ENCODE data around the gene GCNT1.

The GCNT1 gene

GRCh38 chr9:76534026-76534425, 75.0 kb downstream of the GCNT1 start:
- DNase-seq (ENCODE audit: low read depth in 2 of 2), result no peak

- no peak for DNase-seq (ENCODE audit: low read depth in 2 of 2)
Measured at GRCh38 chr9:76537150-76537646, 78.2 kb downstream of the GCNT1 start.

- DNase-seq (ENCODE audit: low read depth in 2 of 2), result no peak
Measured at GRCh38 chr9:76539180-76539579, 80.2 kb downstream of the GCNT1 start.

- DNase-seq (ENCODE audit: low read depth in 2 of 2), result no peak
Measured at GRCh38 chr9:76542360-76542759, 83.4 kb downstream of the GCNT1 start.

- no peak for DNase-seq (ENCODE audit: low read depth in 2 of 2)
Measured at GRCh38 chr9:76545191-76545590, 86.2 kb downstream of the GCNT1 start.

GRCh38 chr9:76552181-76552580, 93.2 kb downstream of the GCNT1 start:
- DNase-seq (ENCODE audit: low read depth in 2 of 2), result no peak

- DNase-seq (ENCODE audit: low read depth in 2 of 2), result no peak
Measured at GRCh38 chr9:76552751-76553455, 93.9 kb downstream of the GCNT1 start.

- DNase-seq (ENCODE audit: low read depth in 2 of 2), result no peak
Measured at GRCh38 chr9:76553680-76554079, 94.7 kb downstream of the GCNT1 start.
